Panc1 (cell line): ENCODE results near the gene MCF2L.

Source experiments
- POLR2AphosphoS5 ChIP-seq: IDR thresholded peaks from 2 replicates; pipeline ENCODE4 v1.6.1; 2012; ENCODE audit warnings: mild to moderate bottlenecking, low read depth, low read length, moderate library complexity
- REST ChIP-seq, 2 experiments: IDR thresholded peaks; 2 replicates each; pipeline ENCODE4 v1.6.1; 2011 to 2012; ENCODE audit warnings: low read depth in 2 of 2, control low read depth in 1 of 2, low read length in 1 of 2, mild to moderate bottlenecking in 1 of 2, moderate library complexity in 1 of 2; ENCODE audit not compliant: insufficient read depth in 1 of 2
- SIN3A ChIP-seq: IDR thresholded peaks from 2 replicates; pipeline ENCODE4 v1.6.1; 2012; ENCODE audit warnings: low read depth, mild to moderate bottlenecking, low read length, moderate library complexity, borderline replicate concordance; ENCODE audit not compliant: insufficient read depth
- TF ChIP-seq, protein P1 (sequence below): fragments of 450-650 bp; IDR thresholded peaks from 2 replicates; pipeline ENCODE4 v1.5.1; 2017; ENCODE audit warnings: mild to moderate bottlenecking

DNA sequence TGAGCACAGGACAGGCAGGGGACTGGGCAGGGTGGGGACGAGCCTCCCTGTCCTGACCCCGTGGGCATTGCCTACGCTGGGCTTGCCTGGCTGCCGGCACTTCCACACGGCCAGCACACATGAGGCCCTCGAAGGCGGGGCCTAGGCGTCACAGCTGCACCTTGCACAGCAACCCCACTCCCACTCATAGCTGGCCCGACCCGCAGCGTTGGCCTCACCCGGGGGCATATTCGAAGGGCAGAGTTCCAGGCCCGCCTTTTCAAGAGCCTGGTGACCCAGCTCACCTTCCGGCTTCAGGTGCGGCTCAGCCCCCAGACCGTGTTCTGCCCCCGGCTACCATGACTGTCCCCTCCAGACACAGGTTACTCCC is 172.6 kb downstream of the MCF2L start:
- TF ChIP-seq REST (IDR thresholded peaks at IDR 0.05; ENCODE audit: insufficient read depth in 1 of 2, low read depth in 2 of 2, low read length in 1 of 2): no peak
- TF ChIP-seq, protein P1, sequence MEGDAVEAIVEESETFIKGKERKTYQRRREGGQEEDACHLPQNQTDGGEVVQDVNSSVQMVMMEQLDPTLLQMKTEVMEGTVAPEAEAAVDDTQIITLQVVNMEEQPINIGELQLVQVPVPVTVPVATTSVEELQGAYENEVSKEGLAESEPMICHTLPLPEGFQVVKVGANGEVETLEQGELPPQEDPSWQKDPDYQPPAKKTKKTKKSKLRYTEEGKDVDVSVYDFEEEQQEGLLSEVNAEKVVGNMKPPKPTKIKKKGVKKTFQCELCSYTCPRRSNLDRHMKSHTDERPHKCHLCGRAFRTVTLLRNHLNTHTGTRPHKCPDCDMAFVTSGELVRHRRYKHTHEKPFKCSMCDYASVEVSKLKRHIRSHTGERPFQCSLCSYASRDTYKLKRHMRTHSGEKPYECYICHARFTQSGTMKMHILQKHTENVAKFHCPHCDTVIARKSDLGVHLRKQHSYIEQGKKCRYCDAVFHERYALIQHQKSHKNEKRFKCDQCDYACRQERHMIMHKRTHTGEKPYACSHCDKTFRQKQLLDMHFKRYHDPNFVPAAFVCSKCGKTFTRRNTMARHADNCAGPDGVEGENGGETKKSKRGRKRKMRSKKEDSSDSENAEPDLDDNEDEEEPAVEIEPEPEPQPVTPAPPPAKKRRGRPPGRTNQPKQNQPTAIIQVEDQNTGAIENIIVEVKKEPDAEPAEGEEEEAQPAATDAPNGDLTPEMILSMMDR: no peak
- no peak for TF ChIP-seq POLR2AphosphoS5
- TF ChIP-seq SIN3A: no peak
